Measurements from ENCODE around the gene TMEM40. TPM values are rescaled to one million over a fixed set of nuclear protein-coding genes. Genes with fewer than 3 reads are reported as not detected.

The TMEM40 gene
- total RNA-seq, 4 donors from 2014 or later: 0.62 to 1.2 TPM; not detected in 2

DNA sequence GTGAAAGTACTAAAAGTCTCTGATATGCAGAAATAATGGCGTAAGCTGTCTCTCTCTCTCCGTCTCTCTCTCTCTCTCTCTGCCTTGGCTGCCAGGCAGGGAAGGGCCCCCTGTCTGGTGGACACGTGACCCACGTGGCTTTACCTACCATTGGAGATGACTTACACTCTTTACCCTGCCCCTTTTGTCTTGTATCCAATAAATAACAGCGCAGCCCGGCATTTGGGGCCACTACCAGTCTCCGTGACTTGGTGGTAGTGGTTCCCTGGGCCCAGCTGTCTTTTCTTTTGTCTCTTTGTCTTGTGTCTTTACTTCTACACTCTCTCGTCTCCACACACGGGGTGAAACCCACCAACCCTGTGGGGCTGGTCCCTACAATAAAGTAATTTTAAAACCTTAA is 12.2 kb upstream of the TMEM40 start:
- Histone ChIP-seq H3K9me3 (no peaks in the 10 kb centered on the region), H3K4me1 (peaks cover 0 to 7% of the 10 kb centered on the region in 2 donors), H3K27me3 (no peaks in the 10 kb centered on the region), H3K27ac (no peak overlapping the region), H3K4me3 (no peak overlapping the region), H3K36me3 (no peaks in the 10 kb centered on the region)
- no peak for DNase-seq
- intact Hi-C loops (cut with DNase I; ENCODE audit: low total_unique reads) (no loop called here), in situ Hi-C loops (cut with MboI; ENCODE audit: low sequenced_read_pairs in 4 of 4) (no loop called here)
- ATAC-seq: no peak
- TF ChIP-seq, protein P1, sequence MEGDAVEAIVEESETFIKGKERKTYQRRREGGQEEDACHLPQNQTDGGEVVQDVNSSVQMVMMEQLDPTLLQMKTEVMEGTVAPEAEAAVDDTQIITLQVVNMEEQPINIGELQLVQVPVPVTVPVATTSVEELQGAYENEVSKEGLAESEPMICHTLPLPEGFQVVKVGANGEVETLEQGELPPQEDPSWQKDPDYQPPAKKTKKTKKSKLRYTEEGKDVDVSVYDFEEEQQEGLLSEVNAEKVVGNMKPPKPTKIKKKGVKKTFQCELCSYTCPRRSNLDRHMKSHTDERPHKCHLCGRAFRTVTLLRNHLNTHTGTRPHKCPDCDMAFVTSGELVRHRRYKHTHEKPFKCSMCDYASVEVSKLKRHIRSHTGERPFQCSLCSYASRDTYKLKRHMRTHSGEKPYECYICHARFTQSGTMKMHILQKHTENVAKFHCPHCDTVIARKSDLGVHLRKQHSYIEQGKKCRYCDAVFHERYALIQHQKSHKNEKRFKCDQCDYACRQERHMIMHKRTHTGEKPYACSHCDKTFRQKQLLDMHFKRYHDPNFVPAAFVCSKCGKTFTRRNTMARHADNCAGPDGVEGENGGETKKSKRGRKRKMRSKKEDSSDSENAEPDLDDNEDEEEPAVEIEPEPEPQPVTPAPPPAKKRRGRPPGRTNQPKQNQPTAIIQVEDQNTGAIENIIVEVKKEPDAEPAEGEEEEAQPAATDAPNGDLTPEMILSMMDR (IDR thresholded peaks at IDR 0.05 in 4 of 5, conservative IDR thresholded peaks at IDR 0.05 in 1 of 5): no peak
- no peak for TF ChIP-seq POLR2A (IDR thresholded peaks at IDR 0.05)

- Histone ChIP-seq H3K27ac (no peak overlapping the region), H3K4me3 (no peak overlapping the region), H3K9me3 (no peaks in the 10 kb centered on the region), H3K4me1 (peaks cover 0 to 7% of the 10 kb centered on the region in 2 donors), H3K27me3 (no peaks in the 10 kb centered on the region), H3K36me3 (no peaks in the 10 kb centered on the region)
- in situ Hi-C loops (cut with MboI; ENCODE audit: low sequenced_read_pairs in 4 of 4) (no loop called here), intact Hi-C loops (cut with DNase I; ENCODE audit: low total_unique reads) (no loop called here)
- no peak for TF ChIP-seq POLR2A (IDR thresholded peaks at IDR 0.05)
- TF ChIP-seq, protein P1 (IDR thresholded peaks at IDR 0.05 in 4 of 5, conservative IDR thresholded peaks at IDR 0.05 in 1 of 5): no peak
- DNase-seq: no peak
- ATAC-seq: no peak
These were observed 10.7 kb upstream of the TMEM40 start for GRCh38 chr3:12769761-12770160.

DNA sequence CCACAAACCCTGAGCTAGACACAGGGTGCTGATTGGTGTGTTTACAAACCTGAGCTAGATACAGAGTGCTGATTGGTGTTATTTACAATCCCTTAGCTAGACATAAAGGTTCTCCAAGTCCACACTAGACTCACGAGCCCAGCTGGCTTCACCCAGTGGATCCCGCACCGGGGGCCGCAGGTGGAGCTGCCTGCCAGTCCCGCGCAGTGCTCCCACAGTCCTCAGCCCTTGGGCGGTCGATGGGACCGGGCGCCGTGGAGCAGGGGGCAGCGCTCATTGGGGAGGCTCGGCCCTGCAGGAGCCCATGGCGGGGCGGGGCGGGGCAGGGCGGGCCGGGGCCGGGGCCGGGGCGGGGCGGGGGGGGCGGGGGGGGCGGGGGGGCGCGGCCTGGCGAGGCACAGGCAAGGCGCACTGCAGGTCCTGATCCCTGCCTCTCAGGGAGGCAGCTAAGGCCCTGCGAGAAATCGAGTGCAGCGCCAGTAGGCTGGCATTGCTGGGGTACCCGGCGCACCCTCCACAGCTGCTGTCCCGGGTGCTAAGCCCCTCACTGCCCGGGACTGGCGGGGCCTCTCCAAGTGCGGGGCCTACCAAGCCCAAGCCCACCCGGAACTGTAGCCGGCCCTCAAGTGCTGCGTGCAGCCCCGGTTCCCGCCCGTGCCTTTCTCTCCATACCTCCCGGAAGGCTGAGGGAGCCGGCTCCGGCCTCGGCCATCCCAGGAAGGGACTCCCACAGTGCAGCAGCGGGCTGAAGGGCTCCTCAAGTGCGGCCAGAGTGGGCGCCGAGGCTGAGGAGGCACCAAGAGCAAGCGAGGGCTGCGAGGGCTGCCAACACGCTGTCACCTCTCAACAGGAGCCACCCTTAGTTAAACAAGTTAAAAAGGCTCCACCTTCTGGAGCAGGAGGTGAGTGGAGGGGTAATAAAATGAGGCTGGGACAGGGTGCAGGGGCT is 9.8 kb upstream of the TMEM40 start:
- no peak for ATAC-seq
- Histone ChIP-seq H3K4me3 (no peak overlapping the region), H3K4me1 (peaks cover 0 to 6% of the 10 kb centered on the region in 2 donors), H3K27ac (no peak overlapping the region), H3K9me3 (no peaks in the 10 kb centered on the region), H3K36me3 (no peaks in the 10 kb centered on the region), H3K27me3 (no peaks in the 10 kb centered on the region)
- TF ChIP-seq POLR2A (IDR thresholded peaks at IDR 0.05): no peak
- TF ChIP-seq, protein P1 (IDR thresholded peaks at IDR 0.05 in 4 of 5, conservative IDR thresholded peaks at IDR 0.05 in 1 of 5): no peak
- DNase-seq: no peak
- in situ Hi-C loops (cut with MboI; ENCODE audit: low sequenced_read_pairs in 4 of 4) (no loop called here), intact Hi-C loops (cut with DNase I; ENCODE audit: low total_unique reads) (no loop called here)

- in situ Hi-C loops (cut with MboI; ENCODE audit: low sequenced_read_pairs in 4 of 4): no loop called here
These were observed 7.5 kb upstream of the TMEM40 start for GRCh38 chr3:12766541-12766940.

More at GRCh38 chr3:12766541-12766940, 7.5 kb upstream of the TMEM40 start:
- no peaks in the 10 kb centered on the region for H3K27me3 ChIP-seq
- H3K36me3 ChIP-seq: no peaks in the 10 kb centered on the region
- no peak for TF ChIP-seq POLR2A (IDR thresholded peaks at IDR 0.05)
- TF ChIP-seq, protein P1 (IDR thresholded peaks at IDR 0.05 in 4 of 5, conservative IDR thresholded peaks at IDR 0.05 in 1 of 5): no peak
- no peaks in the 10 kb centered on the region for H3K4me1 ChIP-seq
- intact Hi-C loops (cut with DNase I; ENCODE audit: low total_unique reads): no loop called here
- ATAC-seq (no peak), DNase-seq (no peak)
- H3K27ac ChIP-seq: no peak overlapping the region
- H3K9me3 ChIP-seq: no peaks in the 10 kb centered on the region
- no peak overlapping the region for H3K4me3 ChIP-seq
